Activated T-cell treated with anti-CD3 and anti-CD28 coated beads, Interleukin-2, amount 50 U/mL, for 48 hours (primary cell): Measurements from ENCODE around the gene PRR35.
A peak's percentile ranks its signal among the peaks of the same experiment; 100 is the strongest.

Experiments used
- DNase-seq, 2 experiments: peaks; one replicate each; pipeline ENCODE4 v3.0.0-alpha.2; 2020

The PRR35 gene

DNA sequence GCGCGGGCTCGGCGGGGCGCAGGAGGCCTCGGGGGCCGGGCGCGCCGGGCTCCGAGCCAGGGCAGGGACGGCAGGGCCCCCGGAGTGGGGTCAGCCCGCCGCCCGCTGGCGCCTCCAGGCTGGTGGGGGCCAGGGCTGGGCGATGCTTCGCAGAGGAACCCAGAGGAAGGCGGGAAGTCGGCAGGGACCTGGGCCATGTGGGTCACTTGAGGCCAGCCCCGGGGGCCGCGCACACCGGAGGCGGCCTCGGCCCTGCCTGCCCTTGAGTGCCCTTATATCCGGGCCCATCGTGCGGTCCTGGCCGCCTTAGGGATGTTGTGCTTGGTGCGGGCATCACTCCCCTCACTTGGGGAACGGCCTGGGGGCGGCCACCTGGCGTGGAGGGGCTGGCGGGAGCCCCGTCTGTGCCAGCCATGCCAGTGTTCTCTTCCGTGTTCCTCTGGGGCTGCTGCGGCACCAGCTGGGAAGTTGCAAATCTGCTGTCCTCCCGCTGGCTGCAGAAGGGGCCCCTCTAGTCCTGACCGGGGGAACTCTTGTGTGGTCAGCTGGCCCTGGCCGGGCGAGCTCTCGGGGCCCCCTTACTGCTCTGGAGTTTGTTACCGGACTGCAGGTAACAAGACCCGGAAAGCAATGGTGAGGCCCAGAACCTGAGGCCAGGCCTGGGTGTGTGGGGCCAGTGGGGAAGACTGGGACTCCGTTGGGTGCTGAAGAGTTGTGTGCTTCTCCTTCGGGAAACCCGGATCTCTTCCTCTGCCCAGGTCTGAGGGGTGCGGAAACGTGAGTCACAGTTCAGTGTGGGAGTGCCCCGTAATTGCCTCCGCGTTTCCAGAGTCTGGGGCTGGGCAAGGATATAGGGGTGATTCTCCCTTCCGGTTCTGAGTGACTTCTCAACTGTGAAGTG is 31.8 kb upstream of the PRR35 start:
- DNase-seq, result peak; percentile 65 to 72

DNA sequence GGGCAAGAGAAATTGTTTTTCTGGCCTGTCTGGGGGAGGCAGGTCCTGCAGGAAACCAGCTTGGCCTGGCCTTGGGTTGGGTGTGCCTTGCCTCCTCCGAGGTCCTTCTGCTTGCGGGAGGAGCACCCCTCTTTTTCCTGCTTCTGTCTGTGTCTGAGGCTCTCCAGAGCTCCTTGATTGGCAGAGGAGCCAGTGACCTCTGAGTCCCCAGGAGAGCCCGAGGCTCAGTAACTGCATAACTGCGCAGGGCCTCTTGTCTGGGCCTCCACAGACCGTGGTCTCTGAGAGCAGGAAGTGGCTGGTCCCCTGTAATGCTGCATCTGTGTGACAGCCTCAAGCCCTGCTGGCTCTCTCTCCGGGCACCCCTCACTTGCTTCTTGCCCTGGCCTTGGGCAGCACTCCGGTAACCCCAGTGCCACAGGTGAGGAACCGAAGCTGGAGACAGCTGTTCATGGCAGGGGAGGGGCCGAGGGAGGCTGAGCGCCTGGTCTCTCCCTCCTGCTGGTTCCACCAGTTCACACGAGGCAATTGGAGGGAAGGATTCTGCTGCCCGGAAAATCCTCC is 31.1 kb upstream of the PRR35 start:
- no peak for DNase-seq

DNA sequence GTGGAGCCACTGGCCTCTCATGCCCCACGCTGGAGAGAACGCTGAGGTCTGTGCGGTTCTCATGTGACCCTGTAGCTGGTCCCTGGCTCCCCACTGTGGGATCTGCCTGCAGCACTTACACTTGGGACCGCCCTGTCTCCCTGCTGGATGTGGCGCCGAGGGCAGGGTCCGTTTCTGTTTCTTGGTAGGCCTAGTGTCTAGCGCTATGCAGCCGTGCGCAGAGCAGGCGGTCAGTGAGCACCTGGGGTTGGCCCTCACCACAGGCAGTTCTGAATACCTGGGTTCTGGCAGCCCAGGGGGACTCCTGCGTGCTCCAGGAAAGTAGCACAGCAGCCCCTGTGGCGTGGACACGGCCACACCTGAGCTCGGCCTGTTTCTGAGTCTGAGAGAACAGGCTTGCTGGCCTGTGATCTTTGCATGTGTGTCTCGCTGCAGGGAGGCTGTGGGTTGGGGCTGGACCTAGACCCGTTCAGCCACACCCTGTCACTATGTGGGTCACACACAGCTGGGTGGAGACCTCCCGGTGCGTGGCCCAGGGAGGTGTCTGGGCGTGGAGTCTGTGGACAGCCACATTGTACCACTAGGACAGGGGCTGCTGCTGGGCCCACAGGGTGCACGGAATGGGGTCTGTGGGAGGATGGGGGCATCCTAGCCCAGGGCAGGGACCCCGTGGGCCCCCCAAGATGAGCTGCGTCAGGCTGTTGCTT is 29.9 kb upstream of the PRR35 start:
- no peak for DNase-seq

- no peak for DNase-seq
Observed at GRCh38 chr16:531494-532125, 28.6 kb upstream of the PRR35 start.

DNA sequence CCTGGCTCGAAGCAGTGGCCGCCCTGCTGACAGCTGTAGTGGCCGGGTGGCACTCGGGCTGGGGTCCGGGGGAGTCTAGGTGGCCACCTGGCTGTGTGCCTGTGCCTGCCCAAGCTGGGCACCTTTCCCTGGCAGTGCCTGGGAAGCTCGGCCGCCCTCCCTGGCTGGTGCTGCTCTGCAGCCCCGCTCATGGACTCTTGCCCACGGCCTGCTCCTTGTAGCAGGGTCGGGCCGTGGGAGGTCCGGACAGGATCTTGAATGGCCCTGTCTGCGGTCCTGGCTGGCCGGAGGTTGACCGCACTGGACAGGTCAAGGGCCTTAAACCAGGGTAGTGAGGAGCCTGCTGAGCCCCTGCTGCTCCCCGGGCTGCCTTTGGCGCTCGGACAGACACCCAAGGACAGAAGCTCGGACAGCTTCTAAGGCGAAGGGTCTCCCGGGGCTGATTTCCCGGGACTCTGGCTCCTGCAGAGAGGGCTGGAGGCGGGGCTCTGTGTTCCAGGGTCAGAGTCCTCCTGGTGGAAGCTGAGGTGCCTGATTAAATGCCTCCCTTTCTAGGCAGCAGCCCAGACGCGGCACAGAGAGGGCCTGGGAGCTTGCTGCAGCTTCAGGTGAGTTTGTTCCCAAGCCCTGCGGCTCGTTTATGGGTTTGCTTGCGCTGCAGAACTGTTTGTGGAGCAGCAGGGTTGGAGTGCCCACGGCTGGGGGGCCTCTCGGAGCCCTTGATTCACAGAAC is 26.6 kb upstream of the PRR35 start:
- no peak for DNase-seq

DNA sequence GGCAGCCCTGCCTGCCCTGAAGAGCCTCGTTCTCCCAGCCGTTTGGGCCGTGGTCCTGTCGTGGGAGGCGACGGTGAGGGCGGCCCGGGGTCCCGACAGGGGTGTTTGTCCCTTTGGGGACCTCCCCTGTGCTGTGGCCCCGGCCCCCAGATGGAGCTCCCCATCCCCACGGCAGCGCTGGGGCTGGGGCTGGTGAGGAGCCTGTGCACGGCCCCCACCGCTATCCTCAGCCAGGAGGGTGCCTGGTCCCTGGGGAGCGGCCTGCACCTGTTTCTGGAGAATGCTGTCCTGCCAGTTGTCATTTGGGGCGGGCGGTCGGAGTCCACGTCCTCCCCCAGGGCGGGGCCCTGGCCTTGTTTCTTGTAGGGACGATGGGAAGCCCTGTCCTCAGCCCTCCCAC is 26.1 kb upstream of the PRR35 start:
- DNase-seq, result no peak

DNA sequence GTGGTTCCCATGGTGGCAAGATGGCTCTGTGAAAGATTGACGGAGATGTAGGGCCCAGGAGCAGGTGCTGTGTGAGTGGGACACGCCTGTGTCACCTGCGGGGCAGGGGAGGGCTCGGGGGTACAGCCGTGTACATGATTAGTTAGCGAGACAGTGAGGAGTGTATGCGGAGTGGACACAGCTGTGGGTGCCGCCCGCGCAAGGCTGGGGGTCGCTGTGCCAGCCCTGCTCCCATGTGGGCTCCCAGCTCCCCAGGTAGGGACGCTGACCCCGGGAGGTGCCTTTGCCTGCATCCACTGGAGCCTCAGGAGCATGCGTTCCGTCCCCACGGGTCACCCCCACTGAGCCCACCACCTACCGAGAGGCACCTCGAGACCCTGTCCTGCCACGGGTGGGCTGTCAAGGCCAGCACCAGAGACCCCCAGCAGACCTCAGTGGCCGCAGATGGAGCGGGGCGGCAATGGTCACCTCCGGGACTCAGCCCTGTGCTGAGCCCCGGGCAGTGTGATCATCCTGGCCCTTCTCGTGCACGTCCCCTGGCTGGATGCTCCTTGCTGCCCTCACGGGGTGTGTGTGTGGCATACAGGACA is 25.2 kb upstream of the PRR35 start:
- no peak for DNase-seq

- DNase-seq, result no peak
Observed at GRCh38 chr16:535446-536405, 24.5 kb upstream of the PRR35 start.

GRCh38 chr16:536746-537145 is 23.4 kb upstream of the PRR35 start:
- no peak for DNase-seq

GRCh38 chr16:537415-538335 is 22.5 kb upstream of the PRR35 start:
- DNase-seq, result no peak

GRCh38 chr16:539901-540530 is 20.2 kb upstream of the PRR35 start:
- DNase-seq, result no peak

DNA sequence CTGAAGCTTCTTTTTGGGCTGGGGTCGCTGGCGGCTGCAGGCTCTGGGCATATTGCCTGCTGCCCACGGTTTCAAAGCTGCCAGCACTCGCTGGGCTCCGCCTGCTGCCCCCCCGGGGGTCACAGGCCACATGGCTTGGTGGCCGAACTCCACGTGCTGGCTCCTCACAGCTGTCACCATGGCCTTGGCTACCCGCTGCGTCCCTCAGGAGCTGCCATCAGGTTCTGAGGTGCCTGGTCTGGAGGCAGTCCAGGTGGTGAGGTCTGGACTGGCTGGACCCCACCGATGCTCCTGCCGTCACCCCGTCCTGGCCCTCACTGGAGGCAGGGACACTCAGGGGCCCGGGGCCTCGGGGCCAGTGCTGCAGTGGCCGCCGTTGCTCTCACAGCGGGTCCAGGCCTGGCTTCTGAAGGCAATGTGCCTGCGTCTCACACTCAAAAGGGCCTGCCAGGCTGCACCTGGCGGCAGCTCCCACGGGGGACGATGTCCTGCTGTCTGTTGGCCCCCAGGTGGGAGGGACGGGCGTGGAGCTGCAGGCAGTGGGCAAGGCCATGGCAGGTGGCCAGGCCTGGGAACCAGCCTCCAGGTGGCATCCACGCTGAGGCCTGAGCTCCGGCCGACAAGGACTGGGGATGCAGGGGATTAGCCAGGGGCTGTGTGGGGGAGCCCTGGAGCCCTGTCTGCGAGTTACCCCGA is 19.4 kb upstream of the PRR35 start:
- no peak for DNase-seq

GRCh38 chr16:543301-544164 is 16.7 kb upstream of the PRR35 start:
- no peak for DNase-seq

DNA sequence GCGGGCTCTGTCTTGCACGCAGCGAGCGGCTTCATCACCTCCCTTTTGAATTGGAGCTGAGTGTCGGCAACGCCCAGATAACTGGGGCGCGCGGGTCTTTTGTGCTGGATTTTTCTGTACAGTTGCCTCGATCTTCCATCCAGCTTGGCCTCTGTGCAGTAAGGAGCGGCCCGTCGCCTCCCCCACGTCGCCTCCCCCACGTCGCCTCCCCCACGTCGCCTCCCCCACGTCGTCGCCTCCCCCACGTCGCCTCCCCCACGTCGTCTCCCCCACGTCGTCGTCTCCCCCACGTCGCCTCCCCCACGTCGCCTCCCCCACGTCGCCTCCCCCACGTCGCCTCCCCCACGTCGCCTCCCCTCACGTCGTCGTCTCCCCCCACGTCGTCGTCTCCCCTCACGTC is 15.7 kb upstream of the PRR35 start:
- DNase-seq, result no peak

DNA sequence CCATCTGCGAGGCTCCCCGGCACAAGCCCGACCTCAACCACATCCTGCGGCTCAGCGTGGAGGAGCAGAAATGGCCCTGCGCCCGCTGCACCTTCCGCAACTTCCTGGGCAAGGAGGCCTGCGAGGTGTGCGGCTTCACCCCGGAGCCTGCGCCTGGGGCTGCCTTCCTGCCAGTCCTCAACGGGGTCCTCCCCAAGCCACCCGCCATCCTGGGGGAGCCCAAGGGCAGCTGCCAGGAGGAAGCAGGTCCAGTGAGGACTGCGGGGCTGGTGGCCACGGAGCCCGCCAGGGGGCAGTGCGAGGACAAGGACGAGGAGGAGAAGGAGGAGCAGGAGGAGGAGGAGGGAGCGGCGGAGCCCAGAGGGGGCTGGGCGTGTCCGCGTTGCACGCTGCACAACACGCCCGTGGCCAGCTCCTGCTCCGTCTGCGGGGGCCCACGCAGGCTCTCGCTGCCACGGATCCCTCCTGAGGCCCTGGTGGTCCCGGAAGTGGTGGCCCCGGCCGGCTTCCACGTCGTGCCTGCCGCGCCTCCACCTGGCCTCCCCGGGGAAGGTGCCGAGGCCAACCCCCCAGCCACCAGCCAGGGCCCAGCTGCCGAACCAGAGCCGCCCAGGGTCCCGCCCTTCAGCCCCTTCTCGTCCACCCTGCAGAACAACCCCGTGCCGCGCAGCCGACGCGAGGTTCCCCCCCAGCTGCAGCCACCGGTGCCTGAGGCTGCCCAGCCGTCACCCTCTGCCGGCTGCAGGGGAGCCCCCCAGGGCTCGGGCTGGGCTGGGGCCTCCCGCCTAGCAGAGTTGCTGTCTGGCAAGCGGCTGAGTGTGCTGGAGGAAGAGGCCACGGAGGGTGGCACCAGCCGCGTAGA is 13.1 kb upstream of the PRR35 start:
- peak; percentile 59 to 69 for DNase-seq

- no peak for DNase-seq
Observed at GRCh38 chr16:548586-548985, 11.6 kb upstream of the PRR35 start.
